Endothelial cell of umbilical vein (primary cell): ENCODE measurements around the gene GPR78. TPM values are rescaled to one million over a fixed set of nuclear protein-coding genes. Genes with fewer than 3 reads are reported as not detected.

Experiments used
- BruUV-seq: library from RNA; stranded (reverse); fragments of 400-500 nt; replicated peaks from 2 replicates; lab custom pipeline; 2021; lab: Mats Ljungman, UMichigan
- CTCF ChIA-PET: fragments of 300-600, 350-600 bp; sonication (Branson Sonifier 250); formaldehyde crosslinking; loops from one replicate; lab custom pipeline; 2021; ENCODE audit warnings: antibody characterized with exemption, inconsistent platforms; lab: Charles Lee
- POLR2A ChIA-PET: fragments of 300-600, 350-600 bp; sonication (Branson Sonifier 250); formaldehyde crosslinking; loops from one replicate; lab custom pipeline; 2021; ENCODE audit warnings: antibody characterized with exemption, inconsistent platforms; lab: Charles Lee
- DNase-seq: peaks from one replicate; pipeline ENCODE4 v3.0.0-alpha.2; 2011; ENCODE audit warnings: low read depth, low spot score
- FAIRE-seq: peaks from 2 replicates; lab custom pipeline; 2011; peaks lifted over from hg19 to GRCh38; lab: Jason Lieb, UNC
- H2AFZ ChIP-seq: 2 replicates; pipeline ENCODE4 v1.6.0; 2012; ENCODE audit warnings: low read depth, low read length, control low read depth, inconsistent platforms
- H3K27ac ChIP-seq: 2 replicates; pipeline ENCODE4 v1.5.1; 2011; ENCODE audit warnings: low read depth, mild to moderate bottlenecking, control low read depth, low read length, moderate library complexity; ENCODE audit not compliant: insufficient read depth
- H3K27me3 ChIP-seq, 2 experiments: 2 replicates each; pipeline versions ENCODE4 v1.6.0 to v1.6.1; 2011; ENCODE audit warnings: low read length in 2 of 2, mixed read lengths in 1 of 2; ENCODE audit not compliant: control insufficient read depth in 2 of 2, insufficient read depth in 2 of 2
- H3K36me3 ChIP-seq, 2 experiments: 2 replicates in 1 of 2; 3 replicates in 1 of 2; pipeline ENCODE4 v1.5.1; 2011; ENCODE audit warnings: low read length in 2 of 2, mild to moderate bottlenecking in 1 of 2, moderate library complexity in 1 of 2; ENCODE audit not compliant: control insufficient read depth in 2 of 2, insufficient read depth in 2 of 2; ENCODE audit errors: extremely low read depth in 1 of 2
- H3K4me1 ChIP-seq: 3 replicates; pipeline ENCODE4 v1.5.1; 2011; ENCODE audit warnings: mild to moderate bottlenecking, low read length; ENCODE audit not compliant: control insufficient read depth, insufficient read depth; ENCODE audit errors: extremely low read depth
- H3K4me2 ChIP-seq: 2 replicates; pipeline ENCODE4 v1.6.1; 2011; ENCODE audit warnings: low read length, control low read depth, mixed read lengths; ENCODE audit not compliant: insufficient read depth
- H3K4me3 ChIP-seq, 3 experiments: fragments of 200-600 bp in 1 of 3; sonication (generic), shearing (Covaris generic) in 1 of 3; replicated peaks in 1 of 3; 2 replicates each; pipeline ENCODE4 v1.5.1; 2011 to 2016; ENCODE audit warnings: control low read depth in 3 of 3, low read length in 3 of 3, mild to moderate bottlenecking in 2 of 3, inconsistent platforms in 1 of 3, low read depth in 1 of 3, moderate library complexity in 1 of 3; ENCODE audit not compliant: insufficient read depth in 1 of 3
- H3K79me2 ChIP-seq: 2 replicates; pipeline ENCODE4 v1.6.0; 2012; ENCODE audit warnings: low read length, inconsistent platforms; ENCODE audit not compliant: control insufficient read depth, insufficient read depth
- H3K9ac ChIP-seq: replicated peaks from 2 replicates; pipeline ENCODE3; 2011; ENCODE audit warnings: low read length, control low read depth; ENCODE audit not compliant: insufficient read depth; ENCODE audit errors: extremely low read depth
- H3K9me1 ChIP-seq: replicated peaks from 3 replicates; pipeline ENCODE4 v1.6.0; 2011; ENCODE audit warnings: mild to moderate bottlenecking, low read length; ENCODE audit not compliant: control insufficient read depth, insufficient read depth; ENCODE audit errors: extremely low read depth
- H3K9me3 ChIP-seq: replicated peaks from 2 replicates; pipeline ENCODE4 v1.5.1; 2012; ENCODE audit warnings: low read length, inconsistent platforms; ENCODE audit not compliant: control insufficient read depth, insufficient read depth
- H4K20me1 ChIP-seq: replicated peaks from 2 replicates; pipeline ENCODE3; 2011; ENCODE audit warnings: mild to moderate bottlenecking, low read length; ENCODE audit not compliant: control insufficient read depth, insufficient read depth; ENCODE audit errors: extremely low read depth
- EZH2 ChIP-seq: IDR thresholded peaks from 2 replicates; pipeline ENCODE4 v1.6.1; 2012; ENCODE audit warnings: borderline replicate concordance, low read depth, mild to moderate bottlenecking, moderate library complexity, low read length, inconsistent platforms; ENCODE audit not compliant: severe bottlenecking
- FOS ChIP-seq: IDR thresholded peaks from 2 replicates; pipeline ENCODE4 v1.6.1; 2011; ENCODE audit warnings: mild to moderate bottlenecking, low read length, moderate library complexity, borderline replicate concordance; ENCODE audit not compliant: insufficient read depth
- GATA2 ChIP-seq: IDR thresholded peaks from 2 replicates; pipeline ENCODE4 v1.7.0; 2011; ENCODE audit warnings: low read depth, mild to moderate bottlenecking, moderate library complexity, mixed read lengths, low read length; ENCODE audit not compliant: insufficient read length, insufficient read depth
- JUN ChIP-seq: IDR thresholded peaks from 2 replicates; pipeline ENCODE4 v1.6.1; 2011; ENCODE audit warnings: borderline replicate concordance, low read depth; ENCODE audit not compliant: insufficient read length, insufficient read depth
- MYC ChIP-seq: IDR thresholded peaks from one replicate; pipeline ENCODE4 v1.6.1; 2011; ENCODE audit warnings: mild to moderate bottlenecking, low read depth, low read length
- POLR2A ChIP-seq: IDR thresholded peaks from 2 replicates; pipeline ENCODE4 v1.6.1; 2012; ENCODE audit warnings: low read depth, mild to moderate bottlenecking, control low read depth, low read length
- POLR2AphosphoS5 ChIP-seq: IDR thresholded peaks from 2 replicates; pipeline ENCODE4 v1.6.1; 2012; ENCODE audit warnings: low read depth, mild to moderate bottlenecking, control low read depth, low read length, moderate library complexity; ENCODE audit not compliant: insufficient read depth
- dilution Hi-C: fragments of 300-500 bp; cut with MboI; formaldehyde crosslinking; loops from one replicate; pipeline ENCODE4 v1.15.0; 2019; ENCODE audit warnings: low sequenced_read_pairs; ENCODE audit not compliant: extremely low pct_ligation_motif_present
- intact Hi-C: fragments of 100-400 bp; cut with micrococcal nuclease; formaldehyde crosslinking; loops from one replicate; pipeline ENCODE4 v1.10.0; 2022
- polyA plus RNA-seq, 4 experiments: library from polyadenylated mRNA; depleted of rRNA in 3 of 4; stranded (reverse) in 3 of 4; unstranded in 1 of 4; fragments of >200 nt; gene quantifications; 2 replicates each; pipeline versions ENCODE4 v1.2.1 to v1.2.3, GENCODE V29; 2011 to 2012; ENCODE audit warnings: missing spikeins in 1 of 4
- total RNA-seq: library from RNA; stranded (reverse); gene quantifications from 2 replicates; pipeline ENCODE4 v1.2.3, GENCODE V29; 2021
- TF ChIP-seq, protein P1 (sequence below), 2 donors: IDR thresholded peaks; 1 replicate in 1 of 2; 2 replicates in 1 of 2; pipeline ENCODE4 v1.5.1; 2011; ENCODE audit warnings: low read length in 2 of 2, mild to moderate bottlenecking in 2 of 2, moderate library complexity in 2 of 2, control low read depth in 1 of 2, inconsistent platforms in 1 of 2, low read depth in 1 of 2; ENCODE audit not compliant: insufficient read depth in 1 of 2; ENCODE audit errors: extremely low read depth in 1 of 2

Gene GPR78
- total and polyA plus RNA-seq, 2 donors (not counting 3 experiments of a cell fraction or from before 2014, with no cell fraction given), result not detected

DNA sequence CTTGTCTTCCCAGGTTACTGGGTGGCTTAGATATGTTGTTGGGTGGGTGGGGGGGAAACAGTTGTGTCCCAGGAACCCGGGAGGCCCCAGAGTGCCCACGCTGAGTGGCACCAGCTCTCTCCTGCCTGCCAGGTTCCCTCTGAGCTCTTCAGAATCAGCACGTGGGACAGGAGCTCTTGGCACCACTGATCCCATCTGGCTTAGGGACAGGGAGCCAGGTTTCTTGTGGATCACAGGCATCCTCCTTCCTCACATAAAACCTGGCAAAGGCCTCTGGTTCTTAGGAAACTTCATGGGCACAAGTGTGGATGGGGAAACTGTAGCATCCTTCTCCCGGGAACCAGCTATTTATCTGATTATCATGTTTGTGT is 3.4 kb downstream of the GPR78 start:
- FAIRE-seq (no peak), DNase-seq (no peak)
- Histone ChIP-seq H4K20me1 (no peaks in the 10 kb centered on the region), H3K27ac (no peak overlapping the region), H2AFZ (no peak overlapping the region), H3K4me1 (no peaks in the 10 kb centered on the region), H3K9me3 (no peaks in the 10 kb centered on the region), H3K4me3 (no peak overlapping the region), H3K36me3 (no peaks in the 10 kb centered on the region), H3K4me2 (no peak overlapping the region), H3K79me2 (no peaks in the 10 kb centered on the region), H3K9ac (no peak overlapping the region), H3K27me3 (no peaks in the 10 kb centered on the region), H3K9me1 (no peaks in the 10 kb centered on the region)
- TF ChIP-seq EZH2 (no peak), GATA2 (no peak), JUN (no peak), POLR2A (no peak), MYC (no peak), FOS (no peak), POLR2AphosphoS5 (no peak)
- TF ChIP-seq, protein P1, sequence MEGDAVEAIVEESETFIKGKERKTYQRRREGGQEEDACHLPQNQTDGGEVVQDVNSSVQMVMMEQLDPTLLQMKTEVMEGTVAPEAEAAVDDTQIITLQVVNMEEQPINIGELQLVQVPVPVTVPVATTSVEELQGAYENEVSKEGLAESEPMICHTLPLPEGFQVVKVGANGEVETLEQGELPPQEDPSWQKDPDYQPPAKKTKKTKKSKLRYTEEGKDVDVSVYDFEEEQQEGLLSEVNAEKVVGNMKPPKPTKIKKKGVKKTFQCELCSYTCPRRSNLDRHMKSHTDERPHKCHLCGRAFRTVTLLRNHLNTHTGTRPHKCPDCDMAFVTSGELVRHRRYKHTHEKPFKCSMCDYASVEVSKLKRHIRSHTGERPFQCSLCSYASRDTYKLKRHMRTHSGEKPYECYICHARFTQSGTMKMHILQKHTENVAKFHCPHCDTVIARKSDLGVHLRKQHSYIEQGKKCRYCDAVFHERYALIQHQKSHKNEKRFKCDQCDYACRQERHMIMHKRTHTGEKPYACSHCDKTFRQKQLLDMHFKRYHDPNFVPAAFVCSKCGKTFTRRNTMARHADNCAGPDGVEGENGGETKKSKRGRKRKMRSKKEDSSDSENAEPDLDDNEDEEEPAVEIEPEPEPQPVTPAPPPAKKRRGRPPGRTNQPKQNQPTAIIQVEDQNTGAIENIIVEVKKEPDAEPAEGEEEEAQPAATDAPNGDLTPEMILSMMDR (IDR thresholded peaks at IDR 0.05; ENCODE audit: extremely low read depth in 1 of 2, insufficient read depth in 1 of 2, low read depth in 1 of 2, low read length in 2 of 2), result no peak
- CTCF ChIA-PET, result interaction anchor here (1.0 kb wide), 1 partner anchor 24 kb away, joined by 4 read pairs; no protein-coding TSS in a partner anchor
- dilution Hi-C loops, result no loop called here
- BruUV-seq, result no TSS peak
- intact Hi-C loops, result no loop called here
- POLR2A ChIA-PET, result no interaction called here
